GM21529 (cell line): ENCODE results near the gene PTPRN2.
"Not testable (repeated sequence)": the region's sequence is repeated elsewhere in the genome, so short reads cannot be mapped to it uniquely, and the experiment has no call there.

Experiments
- ATAC-seq: cut with Tn5 transposase; IDR thresholded peaks from one replicate; pipeline ENCODE4 v1.9.1; 2021; ENCODE audit not compliant: unreplicated experiment

The PTPRN2 gene

DNA sequence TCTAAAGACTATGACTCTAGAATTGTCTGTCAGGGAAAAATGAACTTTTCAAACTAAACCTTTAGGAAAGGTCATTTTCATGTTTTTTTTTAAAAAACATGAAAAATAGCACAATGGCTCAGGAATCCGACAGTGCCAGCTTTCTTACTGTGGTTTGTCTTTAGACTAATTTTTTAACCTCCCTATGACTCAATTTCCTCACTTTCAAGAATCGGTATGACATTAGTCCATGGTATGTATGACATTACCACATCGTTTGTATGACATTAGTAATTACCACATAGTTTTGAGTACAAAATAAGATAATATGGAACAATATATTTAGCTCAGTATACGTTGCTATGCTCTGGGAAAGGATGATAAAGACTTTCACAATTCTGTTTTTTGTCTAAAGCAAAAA lies 383.2 kb downstream of the PTPRN2 start:
- ATAC-seq = no peak

GRCh38 chr7:158203948-158204347 lies 383.7 kb downstream of the PTPRN2 start:
- ATAC-seq = not testable (repeated sequence)

- no peak for ATAC-seq
These were observed 393.2 kb downstream of the PTPRN2 start for GRCh38 chr7:158194365-158194900.

- ATAC-seq = no peak
These were observed 394.2 kb downstream of the PTPRN2 start for GRCh38 chr7:158193446-158193845.

- no peak for ATAC-seq
These were observed 394.7 kb downstream of the PTPRN2 start for GRCh38 chr7:158192956-158193355.

- ATAC-seq = no peak
These were observed 395.3 kb downstream of the PTPRN2 start for GRCh38 chr7:158192184-158192835.

- no peak for ATAC-seq
These were observed 396.0 kb downstream of the PTPRN2 start for GRCh38 chr7:158191671-158192070.

DNA sequence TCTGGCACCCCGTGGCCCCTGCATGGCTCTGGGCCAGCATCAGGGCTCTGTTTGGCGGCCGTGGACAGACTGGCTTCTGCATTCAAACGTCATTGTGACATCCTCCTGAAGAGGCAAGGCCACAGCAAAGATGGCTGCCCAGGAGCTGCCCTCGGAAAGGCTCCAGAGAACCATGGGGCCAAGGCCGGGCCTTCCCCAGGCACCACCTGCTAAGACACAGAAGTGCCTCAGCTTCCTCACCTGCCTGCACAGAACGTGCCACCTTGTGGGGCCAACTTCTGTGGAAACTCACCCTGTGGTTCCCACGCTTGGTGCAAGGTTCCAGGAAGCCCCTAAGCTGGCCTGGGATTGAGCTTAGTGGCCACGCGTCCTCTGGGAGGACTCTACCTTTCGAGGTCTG lies 396.9 kb downstream of the PTPRN2 start:
- ATAC-seq = no peak

- no peak for ATAC-seq
These were observed 398.9 kb downstream of the PTPRN2 start for GRCh38 chr7:158188676-158189075.

GRCh38 chr7:158187694-158187994 lies 400.0 kb downstream of the PTPRN2 start:
- no peak for ATAC-seq

- ATAC-seq = no peak
These were observed 400.5 kb downstream of the PTPRN2 start for GRCh38 chr7:158186864-158187693.

- no peak for ATAC-seq
These were observed 401.2 kb downstream of the PTPRN2 start for GRCh38 chr7:158186406-158186805.

GRCh38 chr7:158185653-158186052 lies 402.0 kb downstream of the PTPRN2 start:
- ATAC-seq = no peak

DNA sequence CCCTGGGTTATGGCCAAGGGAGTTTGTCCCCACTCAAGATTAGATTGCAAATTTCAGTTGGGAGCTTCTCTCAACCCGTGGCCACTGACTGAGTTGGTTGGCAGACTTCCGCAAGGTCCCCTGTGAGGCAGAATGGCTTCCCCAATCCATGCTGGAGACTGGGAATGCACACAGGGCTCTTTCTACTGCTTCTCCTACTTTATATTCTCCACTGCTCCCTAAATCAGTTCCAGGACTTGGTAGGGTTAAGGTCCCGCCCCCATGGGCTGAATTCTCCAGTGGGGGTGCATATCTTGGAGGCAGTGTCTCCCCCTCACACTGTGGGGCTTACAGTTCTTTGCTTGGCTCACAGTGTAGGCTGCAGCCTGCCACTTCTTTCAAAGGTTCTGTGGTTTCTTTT lies 404.2 kb downstream of the PTPRN2 start:
- ATAC-seq = no peak

GRCh38 chr7:158176561-158177173 lies 411.0 kb downstream of the PTPRN2 start:
- no peak for ATAC-seq

- ATAC-seq = no peak
These were observed 411.8 kb downstream of the PTPRN2 start for GRCh38 chr7:158175779-158176178.

- ATAC-seq = no peak
These were observed 412.7 kb downstream of the PTPRN2 start for GRCh38 chr7:158174947-158175346.

- ATAC-seq = no peak
These were observed 420.2 kb downstream of the PTPRN2 start for GRCh38 chr7:158167373-158167772.

- no peak for ATAC-seq
These were observed 421.0 kb downstream of the PTPRN2 start for GRCh38 chr7:158166386-158167340.

DNA sequence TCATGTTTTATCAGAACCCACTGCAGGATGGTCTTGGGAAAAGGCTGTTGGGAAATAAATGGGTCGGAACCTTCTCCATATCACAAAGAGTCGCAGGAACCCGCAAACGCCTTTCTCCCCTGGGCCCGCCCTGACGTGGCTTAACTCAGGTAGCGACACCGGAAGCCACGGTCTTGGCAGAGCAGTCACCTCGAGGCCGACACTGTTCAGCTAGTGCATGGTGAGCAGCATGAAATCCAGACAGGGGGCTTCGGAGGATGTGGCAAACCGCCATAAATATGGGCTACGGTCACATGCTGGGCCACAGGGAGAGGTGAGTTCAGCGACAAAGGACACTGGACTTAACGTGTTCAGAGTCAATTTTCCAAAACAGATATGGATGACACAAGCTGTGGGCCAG lies 421.9 kb downstream of the PTPRN2 start:
- no peak for ATAC-seq
